Stomach (tissue), 4 donors: ENCODE measurements around the gene TEX2.

Source experiments
- CTCF ChIP-seq, 7 experiments: fragments of 450-650 bp in 4 of 7; fragments of 200-600 bp in 3 of 7; sonication (generic) in 3 of 7; IDR thresholded peaks; one replicate each; pipeline ENCODE4 v1.5.1; 2016 to 2019; ENCODE audit warnings: antibody characterized with exemption in 7 of 7, control low read depth in 2 of 7, mild to moderate bottlenecking in 1 of 7
- EP300 ChIP-seq: sonication (generic); formaldehyde crosslinking; IDR thresholded peaks from one replicate; pipeline ENCODE4 v1.6.1; 2017; ENCODE audit warnings: antibody characterized with exemption
- POLR2A ChIP-seq, 4 donors: fragments of 450-650 bp; IDR thresholded peaks; one replicate each; pipeline ENCODE4 v1.6.1; 2016; ENCODE audit warnings: antibody characterized with exemption in 4 of 4, control low read depth in 2 of 4, mild to moderate bottlenecking in 1 of 4, moderate library complexity in 1 of 4

- TF ChIP-seq CTCF (IDR thresholded peaks at IDR 0.05) (no peak), POLR2A (IDR thresholded peaks at IDR 0.05) (no peak), EP300 (no peak)
These were observed 64.5 kb downstream of the TEX2 start for GRCh38 chr17:64198331-64199090.
